GM12873 (cell line): ENCODE data around the gene RSRC1.

Experiments
- TF ChIP-seq, protein P1 (sequence below): IDR thresholded peaks from 2 replicates; pipeline ENCODE4 v1.5.1; 2012; ENCODE audit warnings: low read depth, mild to moderate bottlenecking, moderate library complexity, low read length, control low read depth; ENCODE audit not compliant: insufficient read depth; ENCODE audit errors: missing control alignments

RSRC1 gene

DNA sequence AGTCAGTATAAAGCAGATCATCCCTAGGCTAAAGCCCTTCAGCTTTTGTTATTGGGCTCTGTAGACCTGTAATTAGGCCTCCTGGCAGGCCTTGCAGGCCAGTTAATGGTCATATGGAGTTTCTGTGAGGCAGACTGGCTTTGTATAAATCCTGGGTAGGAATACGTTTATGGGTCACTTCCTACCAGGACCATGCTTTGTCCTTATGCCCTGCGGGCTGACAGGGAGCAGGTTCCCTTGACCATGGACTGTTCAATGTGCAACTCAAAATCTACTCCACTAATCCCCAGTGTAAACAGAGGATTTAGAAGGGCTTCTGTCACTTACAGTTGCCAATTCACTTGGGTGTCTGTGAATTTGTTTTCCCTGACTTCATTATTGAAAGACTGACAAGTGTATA is 258.4 kb downstream of the RSRC1 start:
- TF ChIP-seq, protein P1, sequence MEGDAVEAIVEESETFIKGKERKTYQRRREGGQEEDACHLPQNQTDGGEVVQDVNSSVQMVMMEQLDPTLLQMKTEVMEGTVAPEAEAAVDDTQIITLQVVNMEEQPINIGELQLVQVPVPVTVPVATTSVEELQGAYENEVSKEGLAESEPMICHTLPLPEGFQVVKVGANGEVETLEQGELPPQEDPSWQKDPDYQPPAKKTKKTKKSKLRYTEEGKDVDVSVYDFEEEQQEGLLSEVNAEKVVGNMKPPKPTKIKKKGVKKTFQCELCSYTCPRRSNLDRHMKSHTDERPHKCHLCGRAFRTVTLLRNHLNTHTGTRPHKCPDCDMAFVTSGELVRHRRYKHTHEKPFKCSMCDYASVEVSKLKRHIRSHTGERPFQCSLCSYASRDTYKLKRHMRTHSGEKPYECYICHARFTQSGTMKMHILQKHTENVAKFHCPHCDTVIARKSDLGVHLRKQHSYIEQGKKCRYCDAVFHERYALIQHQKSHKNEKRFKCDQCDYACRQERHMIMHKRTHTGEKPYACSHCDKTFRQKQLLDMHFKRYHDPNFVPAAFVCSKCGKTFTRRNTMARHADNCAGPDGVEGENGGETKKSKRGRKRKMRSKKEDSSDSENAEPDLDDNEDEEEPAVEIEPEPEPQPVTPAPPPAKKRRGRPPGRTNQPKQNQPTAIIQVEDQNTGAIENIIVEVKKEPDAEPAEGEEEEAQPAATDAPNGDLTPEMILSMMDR, result no peak

DNA sequence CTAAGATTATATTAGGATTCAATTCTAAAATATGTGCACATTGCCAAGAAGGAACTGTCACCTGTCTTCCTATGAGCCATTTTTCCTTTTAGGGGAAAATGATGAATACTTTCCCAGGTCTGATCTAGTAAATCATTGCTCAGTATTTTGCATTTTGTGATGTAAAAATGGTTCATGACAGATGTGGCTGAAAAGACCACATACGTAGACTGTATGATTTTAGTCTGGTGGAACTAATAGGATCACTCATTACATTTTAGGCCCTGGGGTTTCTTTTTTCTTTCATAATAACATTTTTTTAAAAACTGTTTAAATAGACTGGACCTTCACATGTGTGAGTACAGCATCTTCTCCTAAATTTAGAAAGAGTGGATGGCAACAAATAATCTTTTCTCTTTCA is 259.4 kb downstream of the RSRC1 start:
- TF ChIP-seq, protein P1, result no peak

DNA sequence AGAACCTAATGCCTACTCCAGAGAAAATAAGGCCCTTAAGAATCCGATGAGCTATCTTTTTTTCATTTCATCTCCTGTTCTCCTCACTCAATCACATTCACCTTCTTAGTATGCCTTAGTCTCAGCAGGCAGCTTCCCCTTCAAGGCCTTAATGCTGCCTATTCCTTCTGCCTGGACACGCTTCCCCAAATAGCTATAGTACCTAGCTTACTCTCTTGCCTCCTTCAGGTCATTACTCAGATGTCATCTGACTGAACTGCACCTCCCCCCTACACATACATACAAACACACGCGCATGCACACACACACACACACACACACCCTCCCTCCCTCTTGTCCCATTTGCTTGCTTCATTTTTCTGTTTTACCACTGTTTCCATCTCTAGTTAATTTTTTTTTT is 269.6 kb downstream of the RSRC1 start:
- TF ChIP-seq, protein P1, result no peak

GRCh38 chr3:158381262-158381868 is 271.5 kb downstream of the RSRC1 start:
- TF ChIP-seq, protein P1, result no peak

DNA sequence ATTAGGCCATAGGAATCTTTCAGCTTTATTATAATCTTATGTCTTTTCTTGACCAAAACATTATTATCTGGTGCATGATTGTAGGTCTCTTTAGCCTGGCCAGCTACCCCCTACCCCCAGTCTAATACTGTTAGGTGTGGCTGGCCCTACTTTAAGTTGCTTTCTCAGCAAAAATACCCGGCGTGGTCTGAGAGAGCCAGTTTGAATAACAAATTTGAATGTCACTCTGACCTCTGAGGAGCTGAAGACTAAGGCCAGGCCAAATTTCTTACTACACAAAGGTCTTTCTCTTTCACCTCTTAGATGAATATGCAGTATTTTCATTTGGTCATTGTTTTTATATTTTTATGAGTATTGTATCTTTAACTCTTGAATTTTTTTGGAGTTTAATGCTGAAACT is 272.6 kb downstream of the RSRC1 start:
- TF ChIP-seq, protein P1, result no peak

DNA sequence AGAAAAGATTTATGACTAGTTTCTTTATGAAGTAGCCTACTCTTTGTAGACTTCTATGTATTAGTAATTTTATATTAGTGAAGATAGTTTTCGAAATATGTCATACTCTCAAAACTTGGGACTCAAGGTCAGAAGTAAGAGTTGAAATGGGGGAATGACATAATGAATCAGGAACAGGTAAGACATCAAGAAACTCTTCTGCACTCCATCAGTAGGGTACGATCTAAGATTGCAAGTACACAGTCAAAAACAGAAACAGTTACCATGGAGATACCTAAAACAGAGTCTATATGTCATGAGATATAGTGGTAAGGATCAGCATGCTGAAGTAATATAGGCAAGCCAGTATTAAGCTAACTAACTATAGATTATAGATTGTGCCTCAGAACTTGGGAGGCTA is 274.1 kb downstream of the RSRC1 start:
- TF ChIP-seq, protein P1, result no peak

DNA sequence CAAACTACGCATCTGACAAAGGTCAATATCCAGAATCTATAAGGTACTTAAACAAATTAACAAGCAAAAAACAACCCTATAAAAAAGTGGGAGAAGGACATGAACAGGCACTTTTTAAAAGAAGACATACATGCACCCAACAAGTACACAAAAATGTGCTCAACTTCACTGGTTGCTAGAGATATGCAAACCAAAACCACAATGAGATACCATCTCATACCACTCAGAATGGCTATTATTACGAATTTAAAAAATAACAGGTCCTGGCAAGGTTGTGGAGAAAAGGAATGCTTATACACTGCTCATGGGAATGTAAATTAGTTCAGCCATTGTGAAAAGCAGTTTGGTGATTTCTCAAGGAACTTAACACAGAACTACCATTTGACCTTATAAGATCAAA is 285.5 kb downstream of the RSRC1 start:
- TF ChIP-seq, protein P1, result no peak
